ENCODE measurements around the gene KDM4B. TPM values are rescaled to one million over a fixed set of nuclear protein-coding genes. Genes with fewer than 3 reads are reported as not detected.

The KDM4B gene
- total and polyA plus RNA-seq, 7 donors, result 9.3 to 45.9 (median 29.5) TPM

- WGBS, 3 donors, result 38 to 48% (median 46%) methylated on average over 16 of the region's 16 CpGs
- intact Hi-C loops (cut with DNase I), result no loop called here
- Histone ChIP-seq H3K4me3 (no peak overlapping the region), H3K9me3 (no peaks in the 10 kb centered on the region), H3K27me3 (ENCODE audit: insufficient read depth in 3 of 3, low read length in 2 of 3) (peaks cover 0 to 6% (median 0%) of the 10 kb centered on the region in 3 donors), H3K36me3 (ENCODE audit: insufficient read depth in 1 of 2, low read depth in 1 of 2) (no peaks in the 10 kb centered on the region), H3K27ac (no peak overlapping the region), H3K4me1 (no peaks in the 10 kb centered on the region)
- no peak for ATAC-seq
- TF ChIP-seq CTCF (IDR thresholded peaks at IDR 0.05), result no peak
- no peak for DNase-seq
Observed at GRCh38 chr19:5179256-5179655, 210.3 kb downstream of the KDM4B start.

GRCh38 chr19:5181329-5181728 is 212.4 kb downstream of the KDM4B start:
- DNase-seq, result no peak
- Histone ChIP-seq H3K27me3 (ENCODE audit: insufficient read depth in 3 of 3, low read length in 2 of 3) (peaks cover 0 to 6% (median 0%) of the 10 kb centered on the region in 3 donors), H3K36me3 (ENCODE audit: insufficient read depth in 1 of 2, low read depth in 1 of 2) (no peaks in the 10 kb centered on the region), H3K9me3 (no peaks in the 10 kb centered on the region), H3K4me1 (no peaks in the 10 kb centered on the region), H3K27ac (no peak overlapping the region), H3K4me3 (no peak overlapping the region)
- no peak for ATAC-seq
- intact Hi-C loops (cut with DNase I), result no loop called here
- TF ChIP-seq CTCF (IDR thresholded peaks at IDR 0.05), result no peak
- 80 to 92% (median 87%) methylated on average over 2 of the region's 2 CpGs for WGBS, 3 donors

GRCh38 chr19:5182751-5183150 is 213.8 kb downstream of the KDM4B start:
- WGBS, 3 donors, result 38 to 48% (median 43%) methylated on average over 10 of the region's 10 CpGs
- peaks cover 0 to 6% (median 0%) of the 10 kb centered on the region in 3 donors for H3K27me3 ChIP-seq (ENCODE audit: insufficient read depth in 3 of 3, low read length in 2 of 3)
- no peaks in the 10 kb centered on the region for H3K4me1 ChIP-seq
- DNase-seq (no peak), ATAC-seq (no peak)
- H3K27ac ChIP-seq, result no peak overlapping the region
- no peak for TF ChIP-seq CTCF (IDR thresholded peaks at IDR 0.05)
- H3K9me3 ChIP-seq, result no peaks in the 10 kb centered on the region
- no peak overlapping the region for H3K4me3 ChIP-seq
- no peaks in the 10 kb centered on the region for H3K36me3 ChIP-seq (ENCODE audit: insufficient read depth in 1 of 2, low read depth in 1 of 2)
- intact Hi-C loops (cut with DNase I), result no loop called here

GRCh38 chr19:5183616-5184015 is 214.7 kb downstream of the KDM4B start:
- intact Hi-C loops (cut with DNase I), result no loop called here
- Histone ChIP-seq H3K4me3 (no peak overlapping the region), H3K27ac (no peak overlapping the region), H3K4me1 (no peaks in the 10 kb centered on the region), H3K27me3 (ENCODE audit: insufficient read depth in 3 of 3, low read length in 2 of 3) (peaks cover 0 to 6% (median 2%) of the 10 kb centered on the region in 3 donors), H3K36me3 (ENCODE audit: insufficient read depth in 1 of 2, low read depth in 1 of 2) (no peaks in the 10 kb centered on the region), H3K9me3 (no peaks in the 10 kb centered on the region)
- no peak for TF ChIP-seq CTCF (IDR thresholded peaks at IDR 0.05)
- 86 to 93% (median 89%) methylated on average over 3 of the region's 3 CpGs for WGBS, 3 donors
- DNase-seq, result no peak
- no peak for ATAC-seq

GRCh38 chr19:5184930-5185329 is 216.0 kb downstream of the KDM4B start:
- DNase-seq (no peak), ATAC-seq (no peak)
- Histone ChIP-seq H3K27ac (no peak overlapping the region), H3K9me3 (no peaks in the 10 kb centered on the region), H3K4me1 (no peaks in the 10 kb centered on the region), H3K36me3 (ENCODE audit: insufficient read depth in 1 of 2, low read depth in 1 of 2) (no peaks in the 10 kb centered on the region), H3K27me3 (ENCODE audit: insufficient read depth in 3 of 3, low read length in 2 of 3) (peaks cover 0 to 6% (median 2%) of the 10 kb centered on the region in 3 donors), H3K4me3 (no peak overlapping the region)
- 91 to 98% (median 94%) methylated on average over 4 of the region's 4 CpGs for WGBS, 3 donors
- intact Hi-C loops (cut with DNase I), result no loop called here
- TF ChIP-seq CTCF (IDR thresholded peaks at IDR 0.05), result no peak

All from psoas muscle (tissue), 8 donors.